NCI-H2196 (cell line): ENCODE data around the gene PTGIS.
"Not testable (repeated sequence)": the region's sequence is repeated elsewhere in the genome, so short reads cannot be mapped to it uniquely, and the experiment has no call there.

ENCODE experiments used
- DNase-seq: peaks from one replicate; lab custom pipeline; 2025; ENCODE audit not compliant: unreplicated experiment; lab: John Stamatoyannopoulos, UW

PTGIS gene

GRCh38 chr20:49579874-49580812 is 12.2 kb upstream of the PTGIS start:
- DNase-seq: no peak

GRCh38 chr20:49579195-49579594 is 11.3 kb upstream of the PTGIS start:
- no peak for DNase-seq

GRCh38 chr20:49578436-49578835 is 10.5 kb upstream of the PTGIS start:
- DNase-seq: no peak

GRCh38 chr20:49575551-49576060 is 7.7 kb upstream of the PTGIS start:
- no peak for DNase-seq

GRCh38 chr20:49573900-49574416 is 6.0 kb upstream of the PTGIS start:
- DNase-seq: no peak

GRCh38 chr20:49572857-49573256 is 4.9 kb upstream of the PTGIS start:
- no peak for DNase-seq

- DNase-seq: no peak
Measured at GRCh38 chr20:49571553-49571835, 3.6 kb upstream of the PTGIS start.

GRCh38 chr20:49570828-49571552 is 3.1 kb upstream of the PTGIS start:
- no peak for DNase-seq

GRCh38 chr20:49570161-49570827 is 2.4 kb upstream of the PTGIS start:
- no peak for DNase-seq

GRCh38 chr20:49569411-49570115 is 1.6 kb upstream of the PTGIS start:
- DNase-seq: no peak

- no peak for DNase-seq
Measured at GRCh38 chr20:49568278-49569151, 578 bp upstream of the PTGIS start.

GRCh38 chr20:49566401-49567364 is 1.3 kb downstream of the PTGIS start:
- DNase-seq: no peak

- not testable (repeated sequence) for DNase-seq
Measured at GRCh38 chr20:49564991-49565390, 2.9 kb downstream of the PTGIS start.

- no peak for DNase-seq
Measured at GRCh38 chr20:49563015-49563980, 4.6 kb downstream of the PTGIS start.

GRCh38 chr20:49562311-49563014 is 5.5 kb downstream of the PTGIS start:
- no peak for DNase-seq

GRCh38 chr20:49561806-49562205 is 6.1 kb downstream of the PTGIS start:
- no peak for DNase-seq

- no peak for DNase-seq
Measured at GRCh38 chr20:49561256-49561655, 6.7 kb downstream of the PTGIS start.
